HG02571 (cell line): ENCODE results near the gene ANGEL1.

Source experiments
- ATAC-seq: cut with Tn5 transposase; IDR thresholded peaks from one replicate; pipeline ENCODE4 v1.9.1; 2021; ENCODE audit warnings: mild to moderate bottlenecking, moderate library complexity; ENCODE audit not compliant: unreplicated experiment

The ANGEL1 gene

DNA sequence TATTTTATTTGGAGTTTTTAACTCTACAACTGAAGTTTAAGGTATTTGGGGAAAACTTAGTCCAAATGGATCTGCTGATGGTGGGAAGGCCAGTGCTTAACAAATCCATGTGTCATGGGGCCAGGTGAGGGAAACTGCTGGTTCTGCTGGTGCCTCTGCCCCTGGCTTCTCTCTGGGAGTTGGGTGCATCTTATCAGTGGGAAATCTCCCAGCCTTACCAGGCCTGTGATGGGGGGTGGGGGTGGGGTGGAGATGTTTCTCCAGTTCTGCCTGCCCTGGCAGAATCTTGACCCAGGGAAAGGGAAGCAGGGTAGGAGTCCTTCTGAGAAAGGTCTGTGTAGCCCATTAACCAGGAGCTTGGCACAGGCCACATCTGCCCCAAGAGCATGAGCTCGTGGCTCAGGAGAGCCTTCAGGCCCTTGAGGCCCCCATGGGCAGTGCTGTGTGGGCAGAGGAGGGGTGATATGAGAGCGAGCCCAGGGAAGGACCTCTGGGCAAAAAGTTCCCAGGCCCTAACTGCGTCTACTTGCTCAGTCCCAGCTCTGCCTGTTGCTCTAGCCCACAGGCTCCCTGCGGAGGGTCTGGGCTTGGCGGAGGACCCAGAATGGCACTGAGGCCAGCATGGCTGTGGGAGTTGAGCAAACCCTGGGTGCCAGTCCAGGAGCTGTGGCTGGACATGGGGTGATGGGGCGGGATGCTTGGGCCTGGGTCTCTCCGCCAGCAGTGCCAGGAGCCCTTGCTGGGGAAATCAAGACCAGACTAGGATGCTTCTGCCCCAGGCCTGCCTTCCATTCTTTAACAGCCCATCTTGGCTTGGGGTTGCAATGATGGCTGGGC is 33.2 kb downstream of the ANGEL1 start:
- no peak for ATAC-seq

DNA sequence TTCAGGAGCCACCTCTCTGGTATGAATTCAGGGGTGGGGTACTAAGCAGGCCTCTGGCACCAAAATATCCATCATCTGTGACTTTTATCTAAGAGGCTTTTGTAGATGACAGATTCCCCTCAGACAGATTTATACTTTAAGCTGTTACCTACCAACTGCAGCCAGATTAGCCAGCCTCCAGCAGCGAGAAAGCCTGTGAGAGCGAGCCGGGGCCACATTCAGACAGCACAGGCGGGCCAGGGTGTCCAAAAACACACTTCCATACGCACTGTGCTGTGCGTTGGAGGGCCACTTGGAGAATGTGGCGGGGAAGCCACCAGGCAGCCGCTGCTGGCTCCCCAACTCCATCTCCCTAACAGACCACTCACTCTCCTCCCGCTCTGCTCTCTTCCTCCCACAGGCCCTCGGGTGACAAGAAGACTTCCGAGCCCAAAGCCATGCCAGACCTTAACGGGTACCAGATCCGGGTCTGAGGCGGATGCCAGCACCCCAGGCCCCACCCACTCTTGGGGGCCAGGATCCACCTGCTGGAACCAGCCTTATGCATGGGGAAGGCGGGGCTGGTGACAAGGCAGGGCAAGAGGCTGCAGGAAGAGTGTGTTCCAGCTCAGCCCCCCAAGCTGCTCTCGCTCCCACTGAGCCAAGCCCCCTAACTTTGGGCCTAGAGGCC is 34.0 kb downstream of the ANGEL1 start:
- ATAC-seq = no peak

- no peak for ATAC-seq
These were observed 35.0 kb downstream of the ANGEL1 start for GRCh38 chr14:76777721-76778120.

DNA sequence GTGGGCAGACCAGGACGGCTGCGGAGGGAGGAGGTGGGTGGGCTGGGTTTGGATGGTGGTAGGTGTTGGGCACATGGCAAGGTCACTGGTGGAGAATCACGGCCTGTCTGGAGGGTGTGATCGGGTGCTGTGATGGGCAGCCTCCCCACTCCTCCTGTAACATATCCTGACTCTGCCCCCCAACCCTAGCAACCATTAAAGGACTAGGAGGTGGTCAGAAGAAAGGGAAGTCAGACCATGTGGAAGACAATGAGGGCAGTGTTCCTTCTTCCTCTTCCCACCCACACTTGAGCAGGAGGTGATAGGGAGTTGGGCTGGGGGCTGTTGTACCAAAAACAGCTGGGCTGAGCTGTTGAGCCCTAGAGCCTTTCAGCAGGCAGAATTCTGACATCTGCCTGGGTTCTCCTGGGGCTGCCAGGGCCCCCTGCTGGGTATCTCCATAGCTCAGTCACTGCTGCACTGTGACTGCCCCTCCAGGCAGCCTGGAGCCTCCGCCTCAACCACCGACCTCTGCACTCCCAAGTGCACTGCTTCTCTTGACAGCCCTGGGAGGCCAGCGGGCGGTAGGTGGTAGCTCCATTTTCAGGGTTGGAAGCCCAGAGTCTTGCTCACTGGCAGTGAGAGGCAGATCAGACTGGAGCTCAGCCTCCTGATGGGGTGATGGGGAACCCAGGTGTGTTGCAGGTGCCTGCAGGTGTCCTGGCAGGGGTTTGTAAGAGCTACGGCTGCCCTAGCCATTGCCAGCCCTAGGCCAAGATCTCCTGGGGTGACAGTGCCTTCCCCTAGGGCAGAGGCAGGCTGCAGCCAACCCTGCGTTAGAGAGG is 36.0 kb downstream of the ANGEL1 start:
- ATAC-seq = no peak

DNA sequence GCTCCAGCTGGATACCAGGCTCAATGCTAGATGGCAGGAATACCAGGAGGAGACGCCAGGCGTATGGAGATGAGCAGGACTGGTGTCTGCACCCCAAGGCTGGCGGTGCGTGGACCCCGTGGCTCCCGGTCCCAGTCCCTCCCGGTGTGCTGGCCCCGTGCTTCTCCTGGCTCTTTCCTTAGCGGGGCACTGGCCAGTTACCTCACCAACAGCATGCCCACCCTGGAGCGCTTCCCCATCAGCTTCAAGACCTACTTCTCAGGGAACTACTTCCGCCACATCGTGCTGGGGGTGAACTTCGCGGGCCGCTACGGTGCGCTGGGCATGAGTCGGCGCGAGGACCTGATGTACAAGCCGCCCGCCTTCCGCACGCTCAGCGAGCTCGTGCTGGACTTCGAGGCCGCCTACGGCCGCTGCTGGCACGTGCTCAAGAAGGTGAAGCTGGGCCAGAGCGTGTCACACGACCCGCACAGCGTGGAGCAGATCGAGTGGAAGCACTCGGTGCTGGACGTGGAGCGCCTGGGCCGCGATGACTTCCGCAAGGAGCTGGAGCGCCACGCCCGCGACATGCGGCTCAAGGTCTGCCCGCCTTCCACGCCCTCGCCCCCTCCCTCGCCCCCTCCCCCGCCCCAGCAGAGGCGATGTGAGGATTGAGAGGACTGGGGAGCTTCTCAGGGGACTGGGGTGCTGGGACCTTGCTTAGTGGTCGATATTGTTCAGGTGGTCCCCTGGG is 36.8 kb downstream of the ANGEL1 start:
- no peak for ATAC-seq

- no peak for ATAC-seq
These were observed 37.6 kb downstream of the ANGEL1 start for GRCh38 chr14:76774821-76775694.

DNA sequence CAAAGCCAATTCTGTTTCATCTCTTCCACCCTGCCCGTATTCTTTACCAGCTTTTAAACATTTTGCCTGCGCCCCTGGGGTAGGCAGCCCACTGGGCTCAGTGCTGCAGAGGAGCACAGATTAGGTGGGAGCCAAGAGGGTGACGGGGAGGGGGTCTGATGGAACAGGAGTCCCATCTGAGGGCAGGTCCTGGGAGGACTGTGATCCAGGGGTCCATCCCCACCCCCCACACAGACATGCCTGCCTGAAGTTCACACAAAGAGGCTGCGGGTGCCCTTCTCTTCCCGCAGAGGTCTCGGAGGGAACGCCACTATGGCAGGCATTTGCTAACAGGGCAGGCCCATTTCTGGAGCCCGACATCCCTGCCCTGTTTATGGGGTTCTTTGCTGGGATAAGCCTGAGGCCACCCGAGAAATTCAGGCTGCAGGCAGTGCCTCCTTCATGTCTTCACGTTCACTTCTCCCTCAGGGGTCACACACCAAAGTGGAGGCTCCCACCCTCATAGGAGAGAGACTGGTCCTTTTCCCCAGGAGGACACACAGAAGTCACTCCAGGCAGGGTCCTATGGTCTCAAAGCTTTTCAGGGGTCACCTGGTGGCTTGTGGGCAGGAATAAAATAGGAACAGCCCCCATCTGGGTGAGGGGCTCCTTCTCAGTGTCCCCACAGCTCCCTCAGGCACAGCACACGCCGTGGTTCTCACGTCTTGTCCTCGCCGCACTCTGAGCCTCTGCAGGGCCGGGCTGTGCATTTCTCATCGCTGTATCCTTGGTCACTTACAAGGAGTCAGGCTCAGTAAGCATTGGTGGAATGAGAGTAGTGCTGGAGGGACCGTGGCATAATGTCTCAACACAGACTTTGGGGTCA is 38.5 kb downstream of the ANGEL1 start:
- ATAC-seq = no peak

DNA sequence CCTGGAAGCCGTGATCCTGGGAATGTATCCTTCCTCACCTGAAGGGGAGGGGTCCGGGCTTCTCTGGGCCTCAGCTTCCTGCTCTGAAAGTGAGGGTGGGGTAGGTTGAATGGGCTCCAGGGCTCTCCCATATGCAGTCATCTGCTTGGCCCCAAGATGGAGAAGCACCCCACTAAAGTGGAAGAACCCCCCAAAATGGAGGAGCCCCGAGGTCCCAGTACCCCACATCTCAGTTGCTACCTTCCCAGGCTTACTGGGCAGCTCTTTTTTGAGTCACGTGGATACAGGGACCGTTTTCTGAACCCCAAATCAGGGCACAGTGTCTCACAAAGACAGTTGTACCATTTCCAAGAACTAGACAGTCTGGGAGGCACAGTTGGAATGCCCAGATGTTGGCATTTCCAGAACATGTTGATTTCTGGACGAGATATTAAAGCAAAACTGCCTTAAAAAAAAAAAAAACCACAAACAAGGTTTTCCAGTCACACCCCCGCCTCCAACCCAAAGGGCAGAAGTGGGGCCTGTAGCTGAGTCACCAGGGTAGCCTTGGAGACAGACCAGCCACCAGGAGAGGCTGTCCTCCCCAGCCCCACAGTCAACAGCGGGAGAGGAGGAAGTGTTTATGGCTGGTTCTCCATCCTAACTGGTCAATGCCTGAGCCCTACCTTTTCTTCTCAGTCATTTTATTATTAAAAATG is 39.3 kb downstream of the ANGEL1 start:
- ATAC-seq = no peak

DNA sequence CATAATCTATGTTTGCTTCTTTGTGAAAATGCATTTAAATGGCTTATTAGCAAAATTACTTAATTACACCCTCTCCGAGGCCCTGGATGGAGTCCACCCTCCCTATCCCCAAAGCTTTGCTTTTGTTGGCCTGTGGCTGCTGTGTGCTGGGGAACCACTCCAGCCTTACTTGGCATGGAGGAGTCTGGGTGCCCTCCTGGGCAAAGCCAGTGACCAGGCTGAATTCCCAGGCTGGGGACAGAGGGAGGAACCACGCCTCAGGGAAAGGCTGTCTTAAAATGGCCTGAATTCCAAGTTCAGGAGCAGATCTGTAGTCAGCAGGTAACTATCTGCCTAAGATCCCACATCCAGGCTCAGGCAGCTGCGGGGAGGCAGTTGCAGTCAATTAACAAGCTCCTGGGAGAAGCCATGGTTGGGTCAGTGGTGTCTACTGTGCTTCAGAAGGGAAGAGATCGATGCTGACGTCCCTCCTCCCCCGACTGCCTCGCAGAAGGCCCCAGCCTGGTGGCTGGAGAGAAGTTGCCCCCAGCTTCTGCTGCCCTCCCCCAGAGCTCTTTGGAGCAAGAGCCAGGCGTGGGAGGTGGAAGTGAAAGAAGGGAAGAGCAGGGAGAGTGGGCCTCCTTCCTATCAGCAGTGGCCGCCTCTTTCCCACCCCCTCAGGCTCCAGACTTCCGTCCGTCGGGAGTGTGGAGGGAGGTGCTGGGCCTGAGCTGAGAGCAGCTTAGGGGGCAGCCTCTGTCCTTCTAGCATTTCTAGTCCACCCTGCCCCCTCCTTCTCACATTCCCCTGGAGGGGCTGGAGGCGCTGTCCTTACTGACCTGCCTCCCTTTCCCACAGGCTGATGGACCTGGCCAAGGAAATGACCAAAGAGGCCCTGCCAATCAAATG is 40.1 kb downstream of the ANGEL1 start:
- ATAC-seq = no peak

DNA sequence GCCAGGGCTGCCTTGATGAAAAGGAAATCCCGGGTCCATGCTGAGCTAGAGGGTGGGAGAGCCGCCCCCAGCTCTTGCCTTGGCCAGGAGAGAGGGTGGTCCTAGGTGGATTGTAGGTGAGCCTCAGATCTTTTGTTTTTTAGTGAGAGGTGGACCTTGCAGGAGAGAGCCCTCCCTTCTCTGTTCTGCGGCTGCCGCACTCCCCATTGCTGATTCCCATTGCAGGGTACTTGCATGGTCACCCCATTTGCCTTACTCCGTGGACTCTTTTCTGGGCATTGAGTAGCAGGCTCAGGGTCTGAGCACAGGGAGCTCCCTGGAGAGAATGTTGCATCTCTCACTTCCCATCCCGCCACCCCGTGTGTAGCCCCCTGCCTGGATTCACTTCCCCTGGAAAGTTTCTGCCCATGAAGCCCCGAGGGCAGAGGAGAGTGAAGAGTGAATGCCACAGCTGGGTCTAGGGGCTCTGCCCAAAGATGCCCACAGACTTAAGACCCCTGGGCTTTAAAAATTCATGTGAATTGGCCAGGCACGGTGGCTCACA is 41.2 kb downstream of the ANGEL1 start:
- no peak for ATAC-seq

- ATAC-seq = no peak
These were observed 41.9 kb downstream of the ANGEL1 start for GRCh38 chr14:76770521-76771436.

DNA sequence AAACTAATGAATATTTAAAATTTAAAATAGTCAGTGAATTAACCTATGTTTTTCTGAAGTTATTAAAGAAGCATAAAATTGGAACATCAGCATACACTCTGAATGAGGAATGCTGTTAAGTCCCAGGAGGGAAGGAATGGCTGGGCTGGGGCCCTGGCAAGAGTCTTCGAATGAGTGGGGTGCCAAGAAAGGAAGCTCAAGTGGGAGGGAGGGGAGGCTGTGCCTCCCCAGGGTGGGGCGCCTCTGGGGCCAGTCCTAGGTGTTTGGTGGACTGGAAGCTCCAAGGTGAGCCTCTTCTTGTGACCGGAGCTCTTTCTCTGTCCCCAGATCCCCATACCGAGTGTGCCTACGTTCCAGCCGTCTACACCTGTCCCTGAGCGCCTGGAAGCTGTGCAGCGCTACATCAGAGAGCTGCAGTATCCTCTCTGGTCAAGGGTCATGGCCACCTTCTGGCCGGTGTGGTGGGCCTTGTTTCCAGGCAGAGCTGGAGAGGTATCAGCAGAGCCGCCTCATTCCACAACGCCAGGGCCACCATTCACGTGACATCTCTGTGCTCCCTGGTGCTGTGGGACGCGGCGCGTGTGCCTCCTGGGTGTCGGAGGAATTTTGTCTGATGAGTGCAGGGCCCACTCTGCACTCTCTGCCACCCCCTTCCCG is 42.9 kb downstream of the ANGEL1 start:
- no peak for ATAC-seq

- ATAC-seq = no peak
These were observed 43.8 kb downstream of the ANGEL1 start for GRCh38 chr14:76768671-76769500.
